Activated naive CD4-positive, alpha-beta T cell treated with anti-CD3 and anti-CD28 coated beads for 36 hours (primary cell): ENCODE results near the gene SMO. TPM values are rescaled to one million over a fixed set of nuclear protein-coding genes. Genes with fewer than 3 reads are reported as not detected.
A peak's percentile ranks its signal among the peaks of the same experiment; 100 is the strongest.

Source experiments
- CTCF ChIA-PET: fragments of 350-600 bp; sonication (Branson Sonifier 250); formaldehyde crosslinking; loops from one replicate; lab custom pipeline; 2021; ENCODE audit warnings: antibody characterized with exemption; lab: Charles Lee
- DNase-seq: peaks from one replicate; pipeline ENCODE4 v3.0.0-alpha.2; 2020
- H3K27ac Mint-ChIP-seq: one replicate; pipeline ENCODE4 v1.8.0; 2021; ENCODE audit warnings: mild to moderate bottlenecking, mixed read lengths
- H3K27me3 Mint-ChIP-seq: one replicate; pipeline ENCODE4 v1.8.0; 2021; ENCODE audit warnings: low read depth, mixed read lengths
- H3K36me3 Mint-ChIP-seq: one replicate; pipeline ENCODE4 v1.8.0; 2021; ENCODE audit warnings: low read depth, mixed read lengths
- H3K4me1 Mint-ChIP-seq: one replicate; pipeline ENCODE4 v1.8.0; 2021; ENCODE audit warnings: low read depth, mixed read lengths
- H3K4me3 Mint-ChIP-seq: one replicate; pipeline ENCODE4 v1.8.0; 2021; ENCODE audit warnings: mild to moderate bottlenecking, moderate library complexity, mixed read lengths
- H3K9me3 Mint-ChIP-seq: one replicate; pipeline ENCODE4 v1.8.0; 2021; ENCODE audit warnings: mixed read lengths
- intact Hi-C: fragments of 100-400 bp; cut with micrococcal nuclease; formaldehyde crosslinking; loops from one replicate; pipeline ENCODE4 v1.15.1; 2023
- total RNA-seq, 2 experiments: library from RNA; stranded (reverse); gene quantifications; one replicate each; pipeline ENCODE4 v1.2.3, GENCODE V29; 2021

Gene SMO
- total RNA-seq, 2 experiments from 2014 or later = 0.20 to 0.43 TPM

- Mint-ChIP-seq H3K27ac (no peak overlapping the region), H3K36me3 (no peaks in the 10 kb centered on the region), H3K9me3 (no peaks in the 10 kb centered on the region), H3K4me3 (no peak overlapping the region), H3K27me3 (no peaks in the 10 kb centered on the region), H3K4me1 (no peaks in the 10 kb centered on the region)
- intact Hi-C loops = no loop called here
- DNase-seq = no peak
- CTCF ChIA-PET = no interaction called here
These were observed 13.8 kb downstream of the SMO start for GRCh38 chr7:129202058-129202777.

GRCh38 chr7:129203050-129203741 is 14.8 kb downstream of the SMO start:
- CTCF ChIA-PET = interaction anchor here (0.8 to 1.3 kb wide), 2 partner anchors 39 to 95 kb away, joined by 3 to 7 read pairs; no protein-coding TSS in a partner anchor
- H3K36me3 Mint-ChIP-seq = no peaks in the 10 kb centered on the region

DNA sequence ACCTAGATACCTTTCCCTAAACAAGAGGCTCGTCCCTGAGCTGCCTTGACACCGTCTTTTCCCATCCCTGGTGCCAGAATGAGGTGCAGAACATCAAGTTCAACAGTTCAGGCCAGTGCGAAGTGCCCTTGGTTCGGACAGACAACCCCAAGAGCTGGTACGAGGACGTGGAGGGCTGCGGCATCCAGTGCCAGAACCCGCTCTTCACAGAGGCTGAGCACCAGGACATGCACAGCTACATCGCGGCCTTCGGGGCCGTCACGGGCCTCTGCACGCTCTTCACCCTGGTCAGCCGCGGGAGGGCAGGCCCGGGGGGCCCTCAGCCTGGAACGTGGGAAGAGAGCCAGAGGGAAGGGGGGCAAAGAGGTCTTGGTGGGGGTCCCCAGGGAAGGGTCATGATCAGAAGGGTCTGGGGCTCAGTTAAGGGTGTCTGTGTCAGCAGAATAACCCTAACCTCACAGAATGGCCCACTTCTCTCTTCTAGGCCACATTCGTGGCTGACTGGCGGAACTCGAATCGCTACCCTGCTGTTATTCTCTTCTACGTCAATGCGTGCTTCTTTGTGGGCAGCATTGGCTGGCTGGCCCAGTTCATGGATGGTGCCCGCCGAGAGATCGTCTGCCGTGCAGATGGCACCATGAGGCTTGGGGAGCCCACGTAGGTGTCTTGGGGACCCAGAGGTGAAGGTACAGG is 16.8 kb downstream of the SMO start:
- DNase-seq = no peak
- Mint-ChIP-seq H3K4me1 (no peaks in the 10 kb centered on the region), H3K4me3 (no peak overlapping the region), H3K36me3 (no peaks in the 10 kb centered on the region), H3K27me3 (no peaks in the 10 kb centered on the region), H3K9me3 (no peaks in the 10 kb centered on the region), H3K27ac (no peak overlapping the region)
- intact Hi-C loops = no loop called here
- CTCF ChIA-PET = interaction anchor here (1.4 to 2.6 kb wide), 2 partner anchors 13 to 41 kb away, joined by 5 to 9 read pairs; no protein-coding TSS in a partner anchor

More at GRCh38 chr7:129203050-129203741, 14.8 kb downstream of the SMO start:
- Mint-ChIP-seq H3K9me3 (no peaks in the 10 kb centered on the region), H3K4me3 (no peak overlapping the region), H3K4me1 (no peaks in the 10 kb centered on the region), H3K27me3 (no peaks in the 10 kb centered on the region), H3K27ac (no peak overlapping the region)
- no peak for DNase-seq
- intact Hi-C loops = no loop called here

GRCh38 chr7:129205987-129206785 is 17.8 kb downstream of the SMO start:
- intact Hi-C loops = no loop called here
- CTCF ChIA-PET = interaction anchor here (2.6 kb wide), 1 partner anchor 42 kb away, joined by 9 read pairs; no protein-coding TSS in a partner anchor
- Mint-ChIP-seq H3K9me3 (no peaks in the 10 kb centered on the region), H3K27me3 (no peaks in the 10 kb centered on the region), H3K36me3 (no peaks in the 10 kb centered on the region), H3K4me3 (no peak overlapping the region), H3K27ac (no peak overlapping the region), H3K4me1 (no peaks in the 10 kb centered on the region)
- DNase-seq = no peak

GRCh38 chr7:129208667-129209066 is 20.2 kb downstream of the SMO start:
- intact Hi-C loops = no loop called here
- Mint-ChIP-seq H3K27me3 (no peaks in the 10 kb centered on the region), H3K27ac (no peak overlapping the region), H3K9me3 (no peaks in the 10 kb centered on the region), H3K4me3 (no peak overlapping the region), H3K36me3 (no peaks in the 10 kb centered on the region), H3K4me1 (no peaks in the 10 kb centered on the region)
- CTCF ChIA-PET = interaction anchor here (0.8 to 7.2 kb wide), 7 partner anchors 9 to 136 kb away, joined by 3 to 122 read pairs (median 6); no protein-coding TSS in a partner anchor
- no peak for DNase-seq

DNA sequence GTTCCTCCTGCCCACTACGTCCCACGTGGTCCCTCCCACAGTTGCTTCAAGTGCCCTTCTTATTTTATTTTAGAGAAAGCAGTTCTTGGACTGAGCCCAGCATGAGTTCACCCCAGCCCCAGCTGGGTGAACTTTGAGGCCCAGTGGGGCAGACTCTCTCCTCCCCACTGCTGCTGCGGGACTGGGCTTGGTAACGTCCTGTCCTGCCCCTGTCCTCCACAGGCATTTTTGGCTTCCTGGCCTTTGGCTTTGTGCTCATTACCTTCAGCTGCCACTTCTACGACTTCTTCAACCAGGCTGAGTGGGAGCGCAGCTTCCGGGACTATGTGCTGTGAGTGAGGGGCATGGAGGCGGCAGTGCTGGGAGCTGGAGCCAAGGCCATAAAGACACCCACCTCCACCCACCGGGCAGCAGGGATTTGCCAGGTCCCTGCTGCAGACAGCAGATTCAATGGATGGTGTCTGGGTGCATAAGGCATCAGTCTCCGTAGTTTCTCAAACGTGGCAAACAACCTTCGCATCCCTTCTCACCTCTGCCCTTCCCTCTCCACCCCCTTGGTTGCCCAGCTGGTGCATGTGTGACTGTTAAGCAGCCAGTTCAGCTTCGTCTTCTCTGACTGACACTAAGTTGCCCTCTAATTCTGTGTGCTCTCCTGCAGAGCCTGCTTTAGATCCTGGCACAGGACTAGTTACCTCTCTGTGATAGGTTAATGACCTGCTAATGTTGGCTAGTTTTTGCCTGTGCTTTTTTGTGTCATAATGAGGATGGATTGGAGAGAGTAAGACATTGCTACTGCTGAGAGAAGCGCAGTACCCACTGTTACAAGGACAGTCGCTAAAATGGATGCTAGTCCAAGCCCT is 20.9 kb downstream of the SMO start:
- H3K9me3 Mint-ChIP-seq = no peaks in the 10 kb centered on the region
- H3K27ac Mint-ChIP-seq = no peak overlapping the region
- no peaks in the 10 kb centered on the region for H3K36me3 Mint-ChIP-seq
- no peaks in the 10 kb centered on the region for H3K27me3 Mint-ChIP-seq
- DNase-seq = no peak
- CTCF ChIA-PET = interaction anchor here (0.7 to 7.2 kb wide), 16 partner anchors 9 to 261 kb away, joined by 3 to 122 read pairs (median 4); partner anchors contain the start of gene TSPAN33
- H3K4me1 Mint-ChIP-seq = no peaks in the 10 kb centered on the region
- intact Hi-C loops = no loop called here
- no peak overlapping the region for H3K4me3 Mint-ChIP-seq

GRCh38 chr7:129210256-129210988 is 22.0 kb downstream of the SMO start:
- intact Hi-C loops = loop anchor here (1.0 to 5.0 kb wide), 4 partner anchors 46 to 418 kb away; partner anchors contain the start of gene CCDC136
- Mint-ChIP-seq H3K9me3 (no peaks in the 10 kb centered on the region), H3K4me3 (no peak overlapping the region), H3K27ac (no peak overlapping the region), H3K4me1 (no peaks in the 10 kb centered on the region), H3K36me3 (no peaks in the 10 kb centered on the region), H3K27me3 (no peaks in the 10 kb centered on the region)
- DNase-seq = peak; percentile 86
- CTCF ChIA-PET = interaction anchor here (0.5 to 7.2 kb wide), 22 partner anchors 8 to 472 kb away, joined by 3 to 122 read pairs (median 3); partner anchors contain the start of genes SMO and TSPAN33

DNA sequence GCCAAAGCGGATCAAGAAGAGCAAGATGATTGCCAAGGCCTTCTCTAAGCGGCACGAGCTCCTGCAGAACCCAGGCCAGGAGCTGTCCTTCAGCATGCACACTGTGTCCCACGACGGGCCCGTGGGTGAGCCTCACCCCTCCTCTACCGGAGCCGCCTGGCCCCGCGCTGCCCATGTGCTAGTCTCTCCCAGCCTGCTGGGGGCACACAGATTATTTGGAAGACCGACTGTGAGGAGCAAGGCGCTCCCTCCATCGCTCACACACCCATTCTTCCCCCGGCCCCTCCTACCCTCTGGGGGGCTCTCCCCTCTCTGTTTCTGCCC is 22.5 kb downstream of the SMO start:
- Mint-ChIP-seq H3K4me3 (no peak overlapping the region), H3K4me1 (no peaks in the 10 kb centered on the region), H3K27ac (no peak overlapping the region), H3K9me3 (no peaks in the 10 kb centered on the region), H3K27me3 (no peaks in the 10 kb centered on the region), H3K36me3 (no peaks in the 10 kb centered on the region)
- intact Hi-C loops = loop anchor here (1.0 to 5.0 kb wide), 4 partner anchors 47 to 419 kb away; partner anchors contain the start of gene CCDC136
- no peak for DNase-seq
- CTCF ChIA-PET = interaction anchor here (0.5 to 7.2 kb wide), 18 partner anchors 10 to 472 kb away, joined by 3 to 122 read pairs (median 3); partner anchors contain the start of gene SMO

GRCh38 chr7:129212126-129212525 is 23.7 kb downstream of the SMO start:
- no peak overlapping the region for H3K4me3 Mint-ChIP-seq
- H3K36me3 Mint-ChIP-seq = no peaks in the 10 kb centered on the region
- intact Hi-C loops = loop anchor here (5.0 kb wide), 1 partner anchor 420 kb away; the partner anchor contains the start of gene CCDC136
- no peak for DNase-seq
- H3K9me3 Mint-ChIP-seq = no peaks in the 10 kb centered on the region
- no peaks in the 10 kb centered on the region for H3K4me1 Mint-ChIP-seq
- no peak overlapping the region for H3K27ac Mint-ChIP-seq
- CTCF ChIA-PET = interaction anchor here (0.5 to 7.2 kb wide), 2 partner anchors 48 to 475 kb away, joined by 3 to 122 read pairs; no protein-coding TSS in a partner anchor
- H3K27me3 Mint-ChIP-seq = no peaks in the 10 kb centered on the region

DNA sequence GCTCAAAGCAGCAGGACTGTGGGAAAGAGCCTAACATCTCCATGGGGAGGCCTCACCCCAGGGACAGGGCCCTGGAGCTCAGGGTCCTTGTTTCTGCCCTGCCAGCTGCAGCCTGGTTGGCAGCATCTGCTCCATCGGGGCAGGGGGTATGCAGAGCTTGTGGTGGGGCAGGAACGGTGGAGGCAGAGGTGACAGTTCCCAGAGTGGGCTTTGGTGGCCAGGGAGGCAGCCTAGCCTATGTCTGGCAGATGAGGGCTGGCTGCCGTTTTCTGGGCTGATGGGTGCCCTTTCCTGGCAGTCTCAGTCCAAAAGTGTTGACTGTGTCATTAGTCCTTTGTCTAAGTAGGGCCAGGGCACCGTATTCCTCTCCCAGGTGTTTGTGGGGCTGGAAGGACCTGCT is 24.2 kb downstream of the SMO start:
- no peak for DNase-seq
- Mint-ChIP-seq H3K4me3 (no peak overlapping the region), H3K36me3 (no peaks in the 10 kb centered on the region), H3K27ac (no peak overlapping the region), H3K27me3 (no peaks in the 10 kb centered on the region), H3K4me1 (no peaks in the 10 kb centered on the region), H3K9me3 (no peaks in the 10 kb centered on the region)
- CTCF ChIA-PET = interaction anchor here (0.5 to 7.2 kb wide), 2 partner anchors 49 to 475 kb away, joined by 3 to 122 read pairs; no protein-coding TSS in a partner anchor
- intact Hi-C loops = loop anchor here (5.0 kb wide), 1 partner anchor 420 kb away; the partner anchor contains the start of gene CCDC136
